Adrenal gland (tissue), 12 donors: ENCODE measurements around the gene KIF1A. TPM values are rescaled to one million over a fixed set of nuclear protein-coding genes. Genes with fewer than 3 reads are reported as not detected.

ENCODE experiments used
- DNase-seq, 7 donors: peaks; one replicate each; pipeline ENCODE4 v3.0.0-alpha.2; 2019 to 2020
- H3K27ac ChIP-seq, 5 donors: fragments of 200-600 bp; sonication (generic) in 4 of 5; 1 replicate in 3 of 5; 2 replicates in 2 of 5; pipeline versions ENCODE4 v1.5.1 to v1.8.0; 2016 to 2020; ENCODE audit warnings: mild to moderate bottlenecking in 1 of 5
- H3K27me3 ChIP-seq: fragments of 200-600 bp; 2 replicates; pipeline ENCODE4 v1.8.0; 2021
- H3K36me3 ChIP-seq, 2 donors: fragments of 200-600 bp; replicated peaks in 1 of 2; 1 replicate in 1 of 2; 2 replicates in 1 of 2; pipeline versions ENCODE4 v1.5.1 to v1.8.0; 2018 to 2022
- H3K4me1 ChIP-seq, 2 donors: fragments of 200-600 bp; replicated peaks in 1 of 2; 1 replicate in 1 of 2; 2 replicates in 1 of 2; pipeline versions ENCODE4 v1.5.1 to v1.8.0; 2018 to 2021
- H3K4me3 ChIP-seq, 4 donors: fragments of 200-600 bp; sonication (generic) in 3 of 4; one replicate each; pipeline ENCODE4 v1.5.1; 2016 to 2018
- H3K9me3 ChIP-seq, 3 donors: fragments of 200-600 bp; sonication (generic) in 1 of 3; replicated peaks in 1 of 3; 1 replicate in 2 of 3; 2 replicates in 1 of 3; pipeline versions ENCODE4 v1.5.1 to v1.8.0; 2016 to 2021
- CTCF ChIP-seq, 6 experiments: fragments of 450-650 bp in 4 of 6; fragments of 200-600 bp in 2 of 6; sonication (generic) in 1 of 6; IDR thresholded peaks; 1 replicate in 5 of 6; 2 replicates in 1 of 6; pipeline versions ENCODE4 v1.5.1 to v1.8.0; 2016 to 2021; ENCODE audit warnings: antibody characterized with exemption in 6 of 6, mild to moderate bottlenecking in 2 of 6, moderate library complexity in 1 of 6
- POLR2A ChIP-seq, 2 donors: fragments of 450-650 bp; IDR thresholded peaks; one replicate each; pipeline ENCODE4 v1.6.1; 2017; ENCODE audit warnings: antibody characterized with exemption in 2 of 2, mild to moderate bottlenecking in 2 of 2, moderate library complexity in 1 of 2
- WGBS, 4 donors: extraction: QIAGEN DNeasy Blood & Tissue Kit in 2 of 4; methylation state at CpG; one replicate each; pipeline versions ENCODE4 v1.1.5 to v1.1.7; 2013 to 2017; 5-methylcytosine and 5-hydroxymethylcytosine counted together
- intact Hi-C, 2 donors: fragments of 100-400 bp; cut with DNase I; formaldehyde crosslinking; loops; one replicate each; pipeline versions ENCODE4 v1.14.1 to v1.15.0; 2022 to 2023
- polyA plus RNA-seq, 3 donors: library from polyadenylated mRNA; stranded (reverse); fragments of 200-250 nt in 2 of 3; fragments of 350-450 nt in 1 of 3; fragmentation: Illumina TruSeq in 1 of 3; extraction: RNeasy Lipid Tissue Mini Kit (QIAGEN cat#74804) in 1 of 3; gene quantifications; one replicate each; pipeline ENCODE4 v1.2.3, GENCODE V29; 2013 to 2014
- total RNA-seq, 9 donors: library from RNA; depleted of rRNA in 4 of 9; stranded (reverse); fragments of >200 nt in 4 of 9; fragments of 120-200 nt in 1 of 9; fragmentation: NEBNext Ultra II Directional in 1 of 9; extraction: Animal tissue kit (Norgen Biotek cat#: 25700) in 1 of 9; gene quantifications; one replicate each; pipeline versions ENCODE4 v1.1.0 to v1.2.4, GENCODE V29; 2013 to 2023
- donor health status: healthy with polysubstance abuse.
- donor health status: Bipolar disorder and iron deficiency.
- donor health status: DM: yes; HTN: yes; CAD: no.
- donor health status: DM: no; HTN: no; CAD: no.
- donor health status: DM: no; HTN: no; CAD: no.
- donor health status: DM: yes; HTN: yes; CAD: no.

KIF1A gene
- total and polyA plus RNA-seq, 12 donors, result 0.35 to 106 (median 11.5) TPM

GRCh38 chr2:240798327-240798905 lies 21.6 kb downstream of the KIF1A start:
- no peaks in the 10 kb centered on the region for H3K36me3 ChIP-seq
- intact Hi-C loops, result no loop called here
- H3K4me3 ChIP-seq, result no peak overlapping the region
- no peak for DNase-seq
- TF ChIP-seq POLR2A (IDR thresholded peaks at IDR 0.05) (no peak), CTCF (IDR thresholded peaks at IDR 0.05) (no peak)
- no peaks in the 10 kb centered on the region for H3K4me1 ChIP-seq
- H3K27ac ChIP-seq, result no peak overlapping the region
- whole genome bisulfite sequencing, 4 donors, result 79 to 87% (median 84%) methylated on average over 12 to 17 of the region's 17 CpGs
- peaks cover 3% of the 10 kb centered on the region for H3K27me3 ChIP-seq
- no peaks in the 10 kb centered on the region for H3K9me3 ChIP-seq

GRCh38 chr2:240797914-240798313 lies 22.1 kb downstream of the KIF1A start:
- intact Hi-C loops, result no loop called here
- H3K27me3 ChIP-seq, result peaks cover 3% of the 10 kb centered on the region
- DNase-seq, result peak in 1 of 7 donors; percentile 3
- no peak overlapping the region for H3K27ac ChIP-seq
- H3K4me3 ChIP-seq, result no peak overlapping the region
- TF ChIP-seq POLR2A (IDR thresholded peaks at IDR 0.05) (no peak), CTCF (IDR thresholded peaks at IDR 0.05) (no peak)
- no peaks in the 10 kb centered on the region for H3K4me1 ChIP-seq
- no peaks in the 10 kb centered on the region for H3K9me3 ChIP-seq
- no peaks in the 10 kb centered on the region for H3K36me3 ChIP-seq
- 76 to 83% (median 78%) methylated on average over 12 of the region's 12 CpGs for WGBS, 4 donors

GRCh38 chr2:240797500-240797895 lies 22.5 kb downstream of the KIF1A start:
- H3K9me3 ChIP-seq, result no peaks in the 10 kb centered on the region
- no peaks in the 10 kb centered on the region for H3K36me3 ChIP-seq
- intact Hi-C loops, result no loop called here
- TF ChIP-seq POLR2A (IDR thresholded peaks at IDR 0.05), result no peak
- TF ChIP-seq CTCF (IDR thresholded peaks at IDR 0.05), result no peak
- H3K4me3 ChIP-seq, result no peak overlapping the region
- no peaks in the 10 kb centered on the region for H3K4me1 ChIP-seq
- DNase-seq, result no peak
- H3K27ac ChIP-seq, result no peak overlapping the region
- peaks cover 3% of the 10 kb centered on the region for H3K27me3 ChIP-seq
- 90 to 98% (median 94%) methylated on average over 10 to 14 of the region's 14 CpGs for WGBS, 4 donors

- H3K9me3 ChIP-seq, result no peaks in the 10 kb centered on the region
- no peak for DNase-seq
- 84 to 88% (median 86%) methylated on average over 18 to 19 of the region's 19 CpGs for WGBS, 4 donors
- intact Hi-C loops, result no loop called here
- H3K27ac ChIP-seq, result no peak overlapping the region
- H3K27me3 ChIP-seq, result peaks cover 3% of the 10 kb centered on the region
- H3K4me1 ChIP-seq, result no peaks in the 10 kb centered on the region
- H3K36me3 ChIP-seq, result no peaks in the 10 kb centered on the region
- TF ChIP-seq CTCF (IDR thresholded peaks at IDR 0.05) (no peak), POLR2A (IDR thresholded peaks at IDR 0.05) (no peak)
- H3K4me3 ChIP-seq, result no peak overlapping the region
Measured at GRCh38 chr2:240796543-240797499, 23.2 kb downstream of the KIF1A start.
